ACHN (cell line): Measurements from ENCODE around the gene TCERG1L.
"Not testable (repeated sequence)": the region's sequence is repeated elsewhere in the genome, so short reads cannot be mapped to it uniquely, and the experiment has no call there.

Experiments
- DNase-seq: peaks from one replicate; pipeline ENCODE4 v3.0.0-alpha.2; 2015
- in situ Hi-C: cut with HindIII; loops from 2 replicates; pipeline ENCODE4 v1.10.0; 2017; ENCODE audit warnings: low sequenced_read_pairs, low pct_ligation_motif_present, low pct_unique_long_range_greater_than_20kb

Gene TCERG1L

GRCh38 chr10:131078882-131079280 lies 232.6 kb downstream of the TCERG1L start:
- in situ Hi-C loops, DNase-seq: not testable (repeated sequence)

- in situ Hi-C loops: no loop called here
- no peak for DNase-seq
Observed at GRCh38 chr10:131078131-131078881, 233.2 kb downstream of the TCERG1L start.

GRCh38 chr10:131077724-131078123 lies 233.8 kb downstream of the TCERG1L start:
- no peak for DNase-seq
- in situ Hi-C loops: no loop called here

- in situ Hi-C loops: no loop called here
- no peak for DNase-seq
Observed at GRCh38 chr10:131077031-131077430, 234.5 kb downstream of the TCERG1L start.

GRCh38 chr10:131076356-131076755 lies 235.2 kb downstream of the TCERG1L start:
- no peak for DNase-seq
- in situ Hi-C loops: no loop called here

GRCh38 chr10:131075218-131075770 lies 236.2 kb downstream of the TCERG1L start:
- in situ Hi-C loops: no loop called here
- DNase-seq: no peak

- in situ Hi-C loops: no loop called here
- no peak for DNase-seq
Observed at GRCh38 chr10:131074682-131075081, 236.8 kb downstream of the TCERG1L start.

GRCh38 chr10:131073469-131074035 lies 238.0 kb downstream of the TCERG1L start:
- DNase-seq: no peak
- in situ Hi-C loops: no loop called here

GRCh38 chr10:131072651-131073468 lies 238.7 kb downstream of the TCERG1L start:
- in situ Hi-C loops: no loop called here

GRCh38 chr10:131071721-131072120 lies 239.8 kb downstream of the TCERG1L start:
- no peak for DNase-seq
- in situ Hi-C loops: no loop called here

More at GRCh38 chr10:131072651-131073468, 238.7 kb downstream of the TCERG1L start:
- DNase-seq: no peak

- no peak for DNase-seq
- in situ Hi-C loops: no loop called here
Observed at GRCh38 chr10:131070856-131071255, 240.7 kb downstream of the TCERG1L start.

- no peak for DNase-seq
- in situ Hi-C loops: no loop called here
Observed at GRCh38 chr10:131068760-131069159, 242.8 kb downstream of the TCERG1L start.

GRCh38 chr10:131068311-131068710 lies 243.2 kb downstream of the TCERG1L start:
- no peak for DNase-seq

GRCh38 chr10:131067690-131068089 lies 243.8 kb downstream of the TCERG1L start:
- DNase-seq: no peak
- in situ Hi-C loops: no loop called here

More at GRCh38 chr10:131068311-131068710, 243.2 kb downstream of the TCERG1L start:
- in situ Hi-C loops: no loop called here

- in situ Hi-C loops: no loop called here
- no peak for DNase-seq
Observed at GRCh38 chr10:131065673-131066305, 245.7 kb downstream of the TCERG1L start.

- in situ Hi-C loops: no loop called here
- no peak for DNase-seq
Observed at GRCh38 chr10:131063311-131063710, 248.2 kb downstream of the TCERG1L start.

- in situ Hi-C loops: no loop called here
- no peak for DNase-seq
Observed at GRCh38 chr10:131062621-131063260, 248.8 kb downstream of the TCERG1L start.

- in situ Hi-C loops: no loop called here
Observed at GRCh38 chr10:131061216-131061615, 250.3 kb downstream of the TCERG1L start.

More at GRCh38 chr10:131061216-131061615, 250.3 kb downstream of the TCERG1L start:
- no peak for DNase-seq
